ENCODE results near the gene CHD9.

Gene CHD9

GRCh38 chr16:53369921-53370320, 315.1 kb downstream of the CHD9 start:
- H3K4me2 ChIP-seq (ENCODE audit: low read length), result no peak overlapping the region
- H3K79me2 ChIP-seq (ENCODE audit: insufficient read depth, low read length), result no peaks in the 10 kb centered on the region
- H3K9me3 ChIP-seq (ENCODE audit: low read length), result no peaks in the 10 kb centered on the region
- H3K9ac ChIP-seq (ENCODE audit: low read length), result no peak overlapping the region
- H3K4me3 ChIP-seq (ENCODE audit: low read depth, low read length, poor library complexity, severe bottlenecking), result no peak overlapping the region
- H4K20me1 ChIP-seq (ENCODE audit: insufficient read depth, low read length), result no peaks in the 10 kb centered on the region
- no peak overlapping the region for H2AFZ ChIP-seq (ENCODE audit: low read length)
- H3K36me3 ChIP-seq (ENCODE audit: insufficient read depth, low read length), result no peaks in the 10 kb centered on the region
- H3K4me1 ChIP-seq (ENCODE audit: insufficient read depth, low read length, severe bottlenecking), result no peaks in the 10 kb centered on the region
- no peak overlapping the region for H3K27ac ChIP-seq (ENCODE audit: low read depth, low read length, poor library complexity, severe bottlenecking)
- H3K27me3 ChIP-seq (ENCODE audit: insufficient read depth, low read length), result no peaks in the 10 kb centered on the region
- no peaks in the 10 kb centered on the region for H3F3A ChIP-seq (ENCODE audit: insufficient read depth, low read length)
- no peaks in the 10 kb centered on the region for H3K9me2 ChIP-seq (ENCODE audit: low read depth, low read length)
- TF ChIP-seq EZH2 (IDR thresholded peaks at IDR 0.05; ENCODE audit: borderline replicate concordance, low read length) (no peak), CTCF (IDR thresholded peaks at IDR 0.05; ENCODE audit: low read length) (no peak)

GRCh38 chr16:53370827-53371226, 316.0 kb downstream of the CHD9 start:
- Histone ChIP-seq H2AFZ (ENCODE audit: low read length) (no peak overlapping the region), H3K4me1 (ENCODE audit: insufficient read depth, low read length, severe bottlenecking) (no peaks in the 10 kb centered on the region), H3K79me2 (ENCODE audit: insufficient read depth, low read length) (no peaks in the 10 kb centered on the region), H3K9ac (ENCODE audit: low read length) (no peak overlapping the region), H4K20me1 (ENCODE audit: insufficient read depth, low read length) (no peaks in the 10 kb centered on the region), H3F3A (ENCODE audit: insufficient read depth, low read length) (no peaks in the 10 kb centered on the region), H3K27ac (ENCODE audit: low read depth, low read length, poor library complexity, severe bottlenecking) (no peak overlapping the region), H3K36me3 (ENCODE audit: insufficient read depth, low read length) (no peaks in the 10 kb centered on the region), H3K9me3 (ENCODE audit: low read length) (no peaks in the 10 kb centered on the region), H3K9me2 (ENCODE audit: low read depth, low read length) (no peaks in the 10 kb centered on the region), H3K27me3 (ENCODE audit: insufficient read depth, low read length) (no peaks in the 10 kb centered on the region), H3K4me2 (ENCODE audit: low read length) (no peak overlapping the region), H3K4me3 (ENCODE audit: low read depth, low read length, poor library complexity, severe bottlenecking) (no peak overlapping the region)
- TF ChIP-seq EZH2 (IDR thresholded peaks at IDR 0.05; ENCODE audit: borderline replicate concordance, low read length) (no peak), CTCF (IDR thresholded peaks at IDR 0.05; ENCODE audit: low read length) (no peak)

GRCh38 chr16:53372992-53373871, 318.4 kb downstream of the CHD9 start:
- H3K79me2 ChIP-seq (ENCODE audit: insufficient read depth, low read length), result no peaks in the 10 kb centered on the region
- H4K20me1 ChIP-seq (ENCODE audit: insufficient read depth, low read length), result no peaks in the 10 kb centered on the region
- no peak for TF ChIP-seq EZH2 (IDR thresholded peaks at IDR 0.05; ENCODE audit: borderline replicate concordance, low read length)
- no peak for TF ChIP-seq CTCF (IDR thresholded peaks at IDR 0.05; ENCODE audit: low read length)
- no peak overlapping the region for H3K27ac ChIP-seq (ENCODE audit: low read depth, low read length, poor library complexity, severe bottlenecking)
- no peak overlapping the region for H3K4me2 ChIP-seq (ENCODE audit: low read length)
- H3K4me1 ChIP-seq (ENCODE audit: insufficient read depth, low read length, severe bottlenecking), result no peaks in the 10 kb centered on the region
- H2AFZ ChIP-seq (ENCODE audit: low read length), result no peak overlapping the region
- no peaks in the 10 kb centered on the region for H3F3A ChIP-seq (ENCODE audit: insufficient read depth, low read length)
- H3K4me3 ChIP-seq (ENCODE audit: low read depth, low read length, poor library complexity, severe bottlenecking), result no peak overlapping the region
- H3K9me2 ChIP-seq (ENCODE audit: low read depth, low read length), result no peaks in the 10 kb centered on the region
- H3K36me3 ChIP-seq (ENCODE audit: insufficient read depth, low read length), result no peaks in the 10 kb centered on the region
- H3K27me3 ChIP-seq (ENCODE audit: insufficient read depth, low read length), result no peaks in the 10 kb centered on the region
- H3K9me3 ChIP-seq (ENCODE audit: low read length), result no peaks in the 10 kb centered on the region
- H3K9ac ChIP-seq (ENCODE audit: low read length), result no peak overlapping the region

All from OCI-LY1 (cell line).